ENCODE measurements around the gene MCRS1.
"Not testable (repeated sequence)": the region's sequence is repeated elsewhere in the genome, so short reads cannot be mapped to it uniquely, and the experiment has no call there.

Gene MCRS1

DNA sequence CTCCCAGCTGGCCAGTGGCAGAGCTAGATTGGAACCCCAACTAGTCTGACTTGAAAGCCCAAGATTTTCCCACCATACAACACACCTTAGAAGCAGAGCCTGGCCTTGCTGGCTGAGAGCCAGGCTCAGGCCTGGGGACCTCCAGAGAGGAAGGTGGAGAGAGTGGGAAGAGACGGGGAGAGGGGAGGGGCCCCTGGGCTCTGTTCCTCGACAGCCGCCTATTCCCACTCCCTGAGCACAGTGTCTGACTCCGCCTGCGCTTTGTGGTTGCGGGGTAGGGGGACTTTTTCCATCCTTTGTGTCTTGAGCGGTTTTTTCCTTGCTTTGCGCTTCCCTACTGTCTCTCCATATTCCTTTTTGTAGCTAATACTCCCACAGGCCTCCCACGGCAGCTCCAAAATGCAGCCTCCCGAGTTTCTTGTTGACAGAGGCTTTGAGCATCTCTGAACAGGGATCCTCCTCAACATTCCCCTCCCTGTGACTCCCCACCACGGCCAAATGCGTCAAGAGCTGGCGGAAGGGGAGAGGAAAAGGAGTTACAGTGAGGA is 33.1 kb downstream of the MCRS1 start:
- H3K9me3 ChIP-seq (ENCODE audit: control insufficient read depth, insufficient read depth, low read length) = no peaks in the 10 kb centered on the region
- H3K36me3 ChIP-seq (ENCODE audit: insufficient read depth, low read length) = no peaks in the 10 kb centered on the region
- H3K4me1 ChIP-seq (ENCODE audit: insufficient read depth, low read length) = 0 out of 2 replicates have a peak, but pooled peaks cover 3% of the 10 kb centered on the region
- H3K9ac ChIP-seq (ENCODE audit: low read depth, low read length) = no peak overlapping the region

DNA sequence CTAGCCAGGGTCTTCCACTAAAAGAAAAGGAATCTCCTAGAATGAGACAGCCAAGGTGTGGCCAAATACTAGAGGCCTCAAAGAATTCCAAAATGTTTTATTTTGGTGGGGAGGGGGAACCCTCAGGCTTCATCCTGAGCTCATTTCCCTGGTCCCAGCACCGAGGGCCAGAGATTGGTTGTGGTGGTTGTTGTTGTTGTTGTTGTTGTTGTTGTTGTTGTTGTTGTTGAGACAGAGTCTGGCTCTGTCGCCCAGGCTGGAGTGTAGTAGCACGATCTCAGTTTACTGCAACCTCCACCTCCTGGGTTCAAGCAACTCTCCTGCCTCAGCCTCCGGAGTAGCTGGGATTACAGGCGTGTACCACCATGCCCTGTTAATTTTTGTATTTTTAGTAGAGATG is 33.8 kb downstream of the MCRS1 start:
- not testable (repeated sequence) for H3K4me1 ChIP-seq (ENCODE audit: insufficient read depth, low read length); H3K9me3 ChIP-seq (ENCODE audit: control insufficient read depth, insufficient read depth, low read length); H3K9ac ChIP-seq (ENCODE audit: low read depth, low read length); H3K36me3 ChIP-seq (ENCODE audit: insufficient read depth, low read length)

DNA sequence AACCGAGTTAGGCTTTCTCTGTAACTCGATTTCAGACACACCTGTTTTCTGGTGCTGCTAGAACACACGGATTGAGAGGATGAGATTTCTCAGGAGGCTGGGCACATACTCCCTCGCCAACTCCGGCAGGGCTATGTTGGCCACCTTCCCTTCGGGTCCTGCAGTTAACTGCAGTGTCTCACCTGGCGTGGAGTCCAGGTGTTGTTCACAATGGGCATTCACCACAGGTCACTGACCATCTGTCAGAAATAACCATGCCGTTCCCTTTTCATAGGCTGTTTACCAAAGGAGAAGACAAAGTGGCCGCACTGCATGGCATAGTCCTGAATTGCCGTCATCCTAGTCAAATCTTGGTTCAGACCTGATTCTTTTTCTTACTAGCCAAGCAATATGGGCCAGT is 34.6 kb downstream of the MCRS1 start:
- Histone ChIP-seq H3K36me3 (ENCODE audit: insufficient read depth, low read length) (no peaks in the 10 kb centered on the region), H3K9ac (ENCODE audit: low read depth, low read length) (no peak overlapping the region), H3K9me3 (ENCODE audit: control insufficient read depth, insufficient read depth, low read length) (no peaks in the 10 kb centered on the region), H3K4me1 (ENCODE audit: insufficient read depth, low read length) (0 out of 2 replicates have a peak, but pooled peaks cover 3% of the 10 kb centered on the region)

DNA sequence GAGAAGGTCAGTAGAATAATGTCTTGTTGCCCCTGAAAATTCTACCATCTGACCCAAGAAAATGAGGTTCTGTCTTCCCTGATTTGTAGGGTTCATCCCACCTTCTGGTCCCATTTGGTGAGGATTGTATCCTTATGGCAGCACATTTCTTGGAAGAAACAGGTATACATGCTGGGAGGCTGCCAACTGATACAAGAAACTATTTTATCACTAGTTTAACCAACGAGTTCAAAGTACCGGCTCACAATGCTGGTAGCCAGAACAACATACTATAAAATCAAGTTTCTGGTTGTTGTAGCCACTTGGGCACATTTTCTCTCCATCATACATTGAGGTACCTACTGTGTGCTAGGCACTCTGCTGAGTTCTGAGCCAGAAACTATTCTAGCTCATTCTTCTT is 36.2 kb downstream of the MCRS1 start:
- no peaks in the 10 kb centered on the region for H3K4me1 ChIP-seq (ENCODE audit: insufficient read depth, low read length)
- H3K36me3 ChIP-seq (ENCODE audit: insufficient read depth, low read length) = no peaks in the 10 kb centered on the region
- no peak overlapping the region for H3K9ac ChIP-seq (ENCODE audit: low read depth, low read length)
- no peaks in the 10 kb centered on the region for H3K9me3 ChIP-seq (ENCODE audit: control insufficient read depth, insufficient read depth, low read length)

- no peaks in the 10 kb centered on the region for H3K4me1 ChIP-seq (ENCODE audit: insufficient read depth, low read length)
- no peak overlapping the region for H3K9ac ChIP-seq (ENCODE audit: low read depth, low read length)
- no peaks in the 10 kb centered on the region; the same call in 1 of the 2 replicates for H3K36me3 ChIP-seq (ENCODE audit: insufficient read depth, low read length)
- no peaks in the 10 kb centered on the region for H3K9me3 ChIP-seq (ENCODE audit: control insufficient read depth, insufficient read depth, low read length)
Observed at GRCh38 chr12:49529414-49529813, 38.5 kb downstream of the MCRS1 start.

- Histone ChIP-seq H3K9ac (ENCODE audit: low read depth, low read length) (no peak overlapping the region), H3K36me3 (ENCODE audit: insufficient read depth, low read length) (no peaks in the 10 kb centered on the region; the same call in none of the 2 replicates), H3K9me3 (ENCODE audit: control insufficient read depth, insufficient read depth, low read length) (no peaks in the 10 kb centered on the region), H3K4me1 (ENCODE audit: insufficient read depth, low read length) (no peaks in the 10 kb centered on the region)
Observed at GRCh38 chr12:49527361-49528130, 40.4 kb downstream of the MCRS1 start.

GRCh38 chr12:49525942-49526341 is 42.0 kb downstream of the MCRS1 start:
- Histone ChIP-seq H3K36me3 (ENCODE audit: insufficient read depth, low read length) (no peaks in the 10 kb centered on the region; the same call in none of the 2 replicates), H3K9ac (ENCODE audit: low read depth, low read length) (no peak overlapping the region)

GRCh38 chr12:49524660-49525324 is 43.1 kb downstream of the MCRS1 start:
- Histone ChIP-seq H3K4me1 (ENCODE audit: insufficient read depth, low read length) (no peaks in the 10 kb centered on the region), H3K36me3 (ENCODE audit: insufficient read depth, low read length) (no peaks in the 10 kb centered on the region; the same call in none of the 2 replicates), H3K9me3 (ENCODE audit: control insufficient read depth, insufficient read depth, low read length) (no peaks in the 10 kb centered on the region), H3K9ac (ENCODE audit: low read depth, low read length) (no peak overlapping the region)

More at GRCh38 chr12:49525942-49526341, 42.0 kb downstream of the MCRS1 start:
- no peaks in the 10 kb centered on the region for H3K4me1 ChIP-seq (ENCODE audit: insufficient read depth, low read length)
- no peaks in the 10 kb centered on the region for H3K9me3 ChIP-seq (ENCODE audit: control insufficient read depth, insufficient read depth, low read length)

DNA sequence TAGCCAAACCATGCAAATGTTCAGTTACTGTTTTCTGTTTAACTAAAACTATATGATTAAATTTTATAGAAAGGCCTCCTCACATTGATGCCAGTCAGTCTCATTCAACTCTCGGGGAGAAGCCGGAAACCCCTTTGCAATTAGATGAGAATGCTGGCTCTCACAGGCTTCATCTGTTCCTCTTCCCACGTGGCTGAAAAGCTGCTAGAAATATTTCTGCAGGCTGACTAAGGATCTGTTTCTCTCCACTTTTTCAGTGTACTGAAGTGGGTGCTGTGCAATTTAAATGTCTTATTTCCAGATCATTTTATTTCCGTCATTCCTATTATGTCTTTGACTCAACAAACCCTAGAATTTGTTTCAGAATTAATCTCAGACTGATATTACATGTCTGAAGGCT is 46.6 kb downstream of the MCRS1 start:
- H3K9me3 ChIP-seq (ENCODE audit: control insufficient read depth, insufficient read depth, low read length) = no peaks in the 10 kb centered on the region
- H3K36me3 ChIP-seq (ENCODE audit: insufficient read depth, low read length) = peaks cover 2% of the 10 kb centered on the region
- H3K9ac ChIP-seq (ENCODE audit: low read depth, low read length) = no peak overlapping the region
- no peaks in the 10 kb centered on the region for H3K4me1 ChIP-seq (ENCODE audit: insufficient read depth, low read length)

- peaks cover 2% of the 10 kb centered on the region for H3K36me3 ChIP-seq (ENCODE audit: insufficient read depth, low read length)
- no peak overlapping the region for H3K9ac ChIP-seq (ENCODE audit: low read depth, low read length)
- no peaks in the 10 kb centered on the region for H3K9me3 ChIP-seq (ENCODE audit: control insufficient read depth, insufficient read depth, low read length)
- no peaks in the 10 kb centered on the region; the same call in 1 of the 2 replicates for H3K4me1 ChIP-seq (ENCODE audit: insufficient read depth, low read length)
Observed at GRCh38 chr12:49519574-49519936, 48.4 kb downstream of the MCRS1 start.

DNA sequence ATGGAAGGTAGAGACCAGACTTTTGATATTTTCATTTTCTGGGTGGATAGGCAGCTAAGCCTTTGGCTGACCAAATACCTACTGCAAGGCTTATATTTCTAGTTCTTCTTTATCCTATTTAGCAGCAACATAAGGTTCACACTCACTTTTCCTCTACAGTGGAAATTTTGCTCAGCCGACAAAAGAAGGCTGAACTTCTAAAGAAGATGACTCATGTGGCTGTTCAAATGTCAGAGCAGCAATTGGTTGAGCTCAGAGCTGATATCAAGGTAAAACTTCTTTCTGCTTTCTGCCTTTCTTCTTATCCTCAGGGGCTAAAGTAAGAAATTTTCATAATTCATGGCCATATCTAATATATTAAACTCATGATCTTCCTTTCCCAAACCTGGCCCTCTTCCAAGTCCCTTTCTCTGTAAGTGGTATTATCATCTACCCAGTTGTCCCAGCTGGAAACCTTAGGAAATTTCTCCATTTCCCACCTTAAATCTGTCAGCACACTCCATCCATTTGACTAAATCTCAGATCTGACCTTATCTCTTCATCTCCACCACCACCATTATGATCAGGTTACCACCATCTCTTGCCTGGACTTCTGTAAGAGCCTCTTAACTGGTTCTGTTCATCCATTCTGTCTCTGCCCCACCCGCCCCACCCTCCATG is 48.9 kb downstream of the MCRS1 start:
- no peak overlapping the region for H3K9ac ChIP-seq (ENCODE audit: low read depth, low read length)
- H3K36me3 ChIP-seq (ENCODE audit: insufficient read depth, low read length) = peaks cover 2% of the 10 kb centered on the region
- no peaks in the 10 kb centered on the region for H3K9me3 ChIP-seq (ENCODE audit: control insufficient read depth, insufficient read depth, low read length)
- no peaks in the 10 kb centered on the region; the same call in 1 of the 2 replicates for H3K4me1 ChIP-seq (ENCODE audit: insufficient read depth, low read length)

GRCh38 chr12:49515266-49515665 is 52.7 kb downstream of the MCRS1 start:
- Histone ChIP-seq H3K36me3 (ENCODE audit: insufficient read depth, low read length) (peaks cover 2% of the 10 kb centered on the region), H3K9ac (ENCODE audit: low read depth, low read length) (no peak overlapping the region), H3K4me1 (ENCODE audit: insufficient read depth, low read length) (no peaks in the 10 kb centered on the region; the same call in 1 of the 2 replicates), H3K9me3 (ENCODE audit: control insufficient read depth, insufficient read depth, low read length) (no peaks in the 10 kb centered on the region)

GRCh38 chr12:49512546-49512945 is 55.4 kb downstream of the MCRS1 start:
- no peaks in the 10 kb centered on the region for H3K9me3 ChIP-seq (ENCODE audit: control insufficient read depth, insufficient read depth, low read length)
- no peaks in the 10 kb centered on the region; the same call in 1 of the 2 replicates for H3K4me1 ChIP-seq (ENCODE audit: insufficient read depth, low read length)
- no peak overlapping the region for H3K9ac ChIP-seq (ENCODE audit: low read depth, low read length)
- H3K36me3 ChIP-seq (ENCODE audit: insufficient read depth, low read length) = no peaks in the 10 kb centered on the region; the same call in 1 of the 2 replicates

DNA sequence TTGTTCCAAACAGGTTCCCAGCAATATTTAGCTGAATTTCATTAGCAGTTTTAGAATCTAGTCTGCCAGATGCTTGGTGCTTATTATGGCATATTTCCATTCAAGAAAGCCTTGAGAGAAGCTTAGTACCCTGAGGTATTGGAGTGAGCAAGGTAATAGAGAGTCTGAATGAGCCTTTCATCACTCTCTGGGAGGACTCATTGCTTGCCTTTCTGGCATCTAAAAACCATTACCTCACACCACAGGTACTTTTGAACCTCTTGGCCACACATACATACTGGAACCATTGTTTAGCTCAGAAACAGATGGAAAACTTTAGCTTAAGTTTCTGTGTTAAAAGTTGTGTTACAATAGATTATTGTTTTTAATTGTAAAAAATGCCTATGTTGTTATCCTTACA is 56.5 kb downstream of the MCRS1 start:
- no peaks in the 10 kb centered on the region for H3K36me3 ChIP-seq (ENCODE audit: insufficient read depth, low read length)
- H3K9me3 ChIP-seq (ENCODE audit: control insufficient read depth, insufficient read depth, low read length) = no peaks in the 10 kb centered on the region
- no peaks in the 10 kb centered on the region; the same call in 1 of the 2 replicates for H3K4me1 ChIP-seq (ENCODE audit: insufficient read depth, low read length)
- H3K9ac ChIP-seq (ENCODE audit: low read depth, low read length) = no peak overlapping the region

Data from ES-I3 (cell line).